Ascending aorta (tissue), 2 donors: ENCODE data around the gene NLRC5. TPM values are rescaled to one million over a fixed set of nuclear protein-coding genes. Genes with fewer than 3 reads are reported as not detected.
"Not testable (repeated sequence)": the region's sequence is repeated elsewhere in the genome, so short reads cannot be mapped to it uniquely, and the experiment has no call there.

ENCODE experiments used
- DNase-seq, 2 donors: peaks; one replicate each; pipeline ENCODE4 v3.0.0-alpha.2; 2019; ENCODE audit warnings: low spot score in 2 of 2
- H3K27ac ChIP-seq, 2 donors: fragments of 200-600 bp; sonication (generic); one replicate each; pipeline ENCODE4 v1.5.1; 2016 to 2017; ENCODE audit warnings: mild to moderate bottlenecking in 1 of 2
- H3K27me3 ChIP-seq: fragments of 200-600 bp; sonication (generic); one replicate; pipeline ENCODE4 v1.5.1; 2017
- H3K36me3 ChIP-seq, 2 donors: fragments of 200-600 bp; sonication (generic); one replicate each; pipeline ENCODE4 v1.5.1; 2016
- H3K4me1 ChIP-seq, 2 donors: fragments of 200-600 bp; sonication (generic); one replicate each; pipeline ENCODE4 v1.5.1; 2016 to 2017; ENCODE audit warnings: mild to moderate bottlenecking in 1 of 2
- H3K4me3 ChIP-seq, 2 donors: fragments of 200-600 bp; sonication (generic); one replicate each; pipeline ENCODE4 v1.5.1; 2016 to 2017; ENCODE audit warnings: mild to moderate bottlenecking in 1 of 2
- H3K9me3 ChIP-seq, 2 donors: fragments of 200-600 bp; sonication (generic); one replicate each; pipeline ENCODE4 v1.5.1; 2016
- intact Hi-C: fragments of 100-400 bp; cut with DNase I; formaldehyde crosslinking; loops from one replicate; pipeline ENCODE4 v1.15.1; 2023
- total RNA-seq: library from RNA; depleted of rRNA; stranded (reverse); fragments of >200 nt; gene quantifications from one replicate; pipeline ENCODE4 v1.1.0, GENCODE V29; 2016
- TF ChIP-seq, protein P1 (sequence below), 3 experiments: fragments of 200-600 bp in 2 of 3; fragments of 450-650 bp in 1 of 3; sonication (generic) in 2 of 3; IDR thresholded peaks; one replicate each; pipeline ENCODE4 v1.5.1; 2016 to 2019; ENCODE audit warnings: antibody characterized with exemption in 3 of 3, mild to moderate bottlenecking in 1 of 3, moderate library complexity in 1 of 3

Gene NLRC5
- total RNA-seq, 1 donor from 2014 or later: 46.7 TPM

DNA sequence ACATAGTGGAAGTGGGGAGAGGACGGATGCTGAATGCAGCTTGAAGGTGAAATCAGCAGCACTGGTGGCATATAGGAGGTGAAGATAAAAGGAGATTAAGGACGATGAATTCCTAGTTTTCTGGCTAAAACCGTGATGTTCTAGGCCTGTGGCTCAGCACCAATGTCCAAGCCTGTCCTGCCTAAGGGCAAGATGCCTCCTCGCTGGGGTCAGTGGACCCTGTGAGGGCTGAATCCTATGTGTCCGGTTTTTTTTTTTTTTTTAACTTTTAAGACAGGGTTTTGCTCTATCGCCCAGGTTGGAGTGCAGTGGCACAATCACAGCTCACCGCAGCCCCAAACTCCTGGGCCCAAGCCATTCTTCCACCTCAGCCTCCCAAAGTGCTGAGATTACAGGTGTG lies 115.8 kb downstream of the NLRC5 start:
- intact Hi-C loops: no loop called here

DNA sequence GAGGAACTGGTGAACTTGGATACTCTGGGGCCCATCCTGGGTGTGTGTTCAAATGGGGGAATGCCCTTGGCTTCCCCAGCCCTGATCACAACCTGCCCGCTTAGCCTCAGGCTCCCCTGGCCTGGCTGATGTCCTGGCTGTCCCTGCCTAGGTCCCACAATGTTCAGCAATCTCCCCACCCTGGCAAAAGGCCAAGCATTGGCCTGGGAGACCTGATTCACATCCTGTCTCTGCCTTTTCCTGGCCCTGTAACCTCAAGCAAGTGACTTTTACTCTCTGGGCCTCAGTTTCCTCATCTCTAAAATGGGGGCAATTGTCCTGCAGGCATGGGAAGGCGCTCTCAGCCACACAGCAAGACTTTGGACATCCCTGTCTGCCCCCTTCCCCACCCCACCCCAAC lies 117.4 kb downstream of the NLRC5 start:
- intact Hi-C loops: no loop called here
- no peaks in the 10 kb centered on the region for H3K36me3 ChIP-seq
- no peak overlapping the region for H3K27ac ChIP-seq
- H3K4me1 ChIP-seq: no peaks in the 10 kb centered on the region
- no peaks in the 10 kb centered on the region for H3K9me3 ChIP-seq
- DNase-seq: no peak
- no peak overlapping the region for H3K4me3 ChIP-seq
- TF ChIP-seq, protein P1, sequence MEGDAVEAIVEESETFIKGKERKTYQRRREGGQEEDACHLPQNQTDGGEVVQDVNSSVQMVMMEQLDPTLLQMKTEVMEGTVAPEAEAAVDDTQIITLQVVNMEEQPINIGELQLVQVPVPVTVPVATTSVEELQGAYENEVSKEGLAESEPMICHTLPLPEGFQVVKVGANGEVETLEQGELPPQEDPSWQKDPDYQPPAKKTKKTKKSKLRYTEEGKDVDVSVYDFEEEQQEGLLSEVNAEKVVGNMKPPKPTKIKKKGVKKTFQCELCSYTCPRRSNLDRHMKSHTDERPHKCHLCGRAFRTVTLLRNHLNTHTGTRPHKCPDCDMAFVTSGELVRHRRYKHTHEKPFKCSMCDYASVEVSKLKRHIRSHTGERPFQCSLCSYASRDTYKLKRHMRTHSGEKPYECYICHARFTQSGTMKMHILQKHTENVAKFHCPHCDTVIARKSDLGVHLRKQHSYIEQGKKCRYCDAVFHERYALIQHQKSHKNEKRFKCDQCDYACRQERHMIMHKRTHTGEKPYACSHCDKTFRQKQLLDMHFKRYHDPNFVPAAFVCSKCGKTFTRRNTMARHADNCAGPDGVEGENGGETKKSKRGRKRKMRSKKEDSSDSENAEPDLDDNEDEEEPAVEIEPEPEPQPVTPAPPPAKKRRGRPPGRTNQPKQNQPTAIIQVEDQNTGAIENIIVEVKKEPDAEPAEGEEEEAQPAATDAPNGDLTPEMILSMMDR (IDR thresholded peaks at IDR 0.05): no peak
- H3K27me3 ChIP-seq: no peaks in the 10 kb centered on the region

More for the DNA sequence above, 115.8 kb downstream of the NLRC5 start:
- H3K36me3 ChIP-seq: no peaks in the 10 kb centered on the region
- H3K9me3 ChIP-seq: no peaks in the 10 kb centered on the region
- H3K4me3 ChIP-seq: no peak overlapping the region
- no peaks in the 10 kb centered on the region for H3K27me3 ChIP-seq
- TF ChIP-seq, protein P1 (IDR thresholded peaks at IDR 0.05): no peak
- no peak for DNase-seq
- H3K27ac ChIP-seq: no peak overlapping the region
- H3K4me1 ChIP-seq: no peaks in the 10 kb centered on the region

DNA sequence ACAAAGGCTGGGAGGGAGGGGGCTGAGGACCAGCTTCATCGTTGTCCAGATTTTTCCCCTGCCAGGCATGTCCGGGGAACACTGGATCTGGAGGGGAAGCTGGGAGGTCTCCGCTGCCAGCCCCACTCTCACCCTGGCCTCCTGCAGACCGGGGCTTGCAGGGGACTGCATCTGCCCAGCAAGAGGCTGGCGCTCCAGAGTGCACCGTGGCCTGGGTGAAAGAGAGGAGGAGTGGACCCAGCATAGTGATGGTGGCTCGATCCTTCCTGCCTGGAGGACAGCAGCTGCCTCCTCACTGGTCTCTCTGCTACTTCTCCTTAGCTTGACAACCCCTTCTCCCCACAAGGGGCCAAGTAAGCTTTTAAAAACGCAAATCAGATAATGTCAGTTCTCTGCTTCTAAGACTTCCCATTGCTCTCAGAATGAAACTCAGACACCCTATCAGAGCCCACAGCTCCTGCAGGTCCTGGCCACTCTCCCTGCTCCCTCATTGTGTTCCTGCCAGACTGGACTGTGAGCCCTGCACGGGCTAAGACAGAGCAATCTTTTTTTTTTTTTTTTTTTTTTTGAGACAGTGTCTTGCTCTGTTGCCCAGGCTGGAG lies 118.1 kb downstream of the NLRC5 start:
- Histone ChIP-seq H3K4me3 (no peak overlapping the region), H3K27ac (no peak overlapping the region), H3K36me3 (no peaks in the 10 kb centered on the region), H3K9me3 (no peaks in the 10 kb centered on the region), H3K4me1 (peaks cover 0 to under 1% of the 10 kb centered on the region in 2 donors), H3K27me3 (no peaks in the 10 kb centered on the region)
- TF ChIP-seq, protein P1 (IDR thresholded peaks at IDR 0.05): no peak
- intact Hi-C loops: no loop called here
- no peak for DNase-seq

DNA sequence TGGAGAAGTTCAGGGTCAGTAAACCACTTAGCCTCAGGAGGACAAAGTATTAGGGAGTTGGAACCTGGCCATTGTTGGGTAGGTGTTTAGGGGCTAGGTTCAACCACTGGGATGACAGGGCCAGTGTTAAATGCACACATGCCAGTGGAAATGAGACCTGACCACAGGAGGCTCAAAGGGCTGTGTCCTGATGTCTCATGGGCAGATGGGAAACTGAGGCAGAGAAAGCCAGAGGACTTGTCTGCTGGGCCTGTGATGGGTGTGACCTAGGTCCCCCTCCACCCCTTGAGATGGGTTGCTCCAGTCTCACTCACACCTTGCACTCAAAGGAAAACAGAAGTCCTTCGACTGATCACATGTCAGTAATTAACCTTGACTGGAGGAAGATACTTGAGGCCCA lies 119.1 kb downstream of the NLRC5 start:
- Histone ChIP-seq H3K4me3 (no peak overlapping the region), H3K27ac (no peak overlapping the region), H3K9me3 (no peaks in the 10 kb centered on the region), H3K4me1 (peaks cover 0 to 7% of the 10 kb centered on the region in 2 donors), H3K27me3 (no peaks in the 10 kb centered on the region), H3K36me3 (no peaks in the 10 kb centered on the region)
- intact Hi-C loops: no loop called here
- DNase-seq: no peak
- TF ChIP-seq, protein P1 (IDR thresholded peaks at IDR 0.05): no peak

DNA sequence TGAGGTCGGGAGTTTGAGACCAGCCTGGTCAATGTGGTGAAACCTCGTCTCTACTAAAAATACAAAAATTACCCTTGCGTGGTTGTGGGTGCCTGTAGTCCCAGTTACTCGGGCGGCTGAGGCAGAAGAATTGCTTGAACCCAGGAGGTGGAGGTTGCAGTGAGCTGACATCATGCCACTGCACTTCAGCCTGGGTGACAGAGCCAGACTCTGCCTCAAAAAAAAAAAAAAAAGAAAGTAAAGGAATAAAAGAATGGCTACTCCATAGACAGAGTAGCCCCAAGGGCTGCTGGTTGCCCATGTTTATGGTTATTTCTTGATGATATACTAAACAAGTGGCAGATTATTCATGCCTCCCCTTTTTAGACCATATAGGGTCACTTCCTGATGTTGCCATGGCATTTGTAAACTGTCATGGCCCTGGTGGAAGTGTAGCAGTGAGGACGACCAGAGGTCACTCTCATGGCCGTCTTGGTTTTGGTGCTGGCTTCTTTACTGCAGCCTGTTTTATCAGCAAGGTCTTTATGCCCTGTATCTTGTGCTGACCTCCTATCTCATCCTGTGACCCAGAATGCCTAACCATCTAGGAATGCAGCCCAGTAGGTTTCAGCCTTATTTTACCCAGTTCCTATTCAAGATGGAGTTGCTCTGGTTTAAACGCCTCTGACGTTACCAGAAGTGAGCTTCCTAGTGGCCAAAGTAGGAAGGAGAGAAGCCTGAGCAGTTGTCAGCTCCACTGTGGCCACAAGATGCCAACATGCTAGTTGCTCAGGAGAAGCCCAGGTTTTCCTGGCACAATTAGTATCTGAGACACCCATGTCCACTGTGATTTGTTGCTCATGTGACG lies 120.1 kb downstream of the NLRC5 start:
- H3K36me3 ChIP-seq, H3K4me3 ChIP-seq, H3K27ac ChIP-seq, H3K4me1 ChIP-seq, DNase-seq, intact Hi-C loops, H3K9me3 ChIP-seq, H3K27me3 ChIP-seq: not testable (repeated sequence)

DNA sequence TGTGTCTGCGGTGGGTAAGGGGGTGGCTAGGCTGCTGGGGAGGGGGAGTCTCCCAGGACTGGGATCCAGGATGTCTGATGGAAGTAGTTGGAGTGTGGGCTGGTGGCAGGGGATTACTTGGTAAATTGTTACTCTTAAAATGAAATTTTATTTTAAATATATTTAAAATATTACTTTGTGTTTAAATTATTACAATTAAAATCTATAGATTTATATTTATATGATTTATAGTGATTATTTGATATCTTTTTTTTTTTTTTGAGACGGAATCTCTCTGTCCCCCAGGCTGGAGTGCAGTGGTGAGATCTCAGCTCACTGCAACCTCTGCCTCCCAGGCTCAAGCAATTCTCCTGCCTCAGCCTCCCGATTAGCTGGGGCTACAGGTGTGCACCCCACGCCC lies 121.6 kb downstream of the NLRC5 start:
- Histone ChIP-seq H3K27me3 (no peaks in the 10 kb centered on the region), H3K4me1 (peaks cover 0 to 7% of the 10 kb centered on the region in 2 donors), H3K36me3 (no peaks in the 10 kb centered on the region), H3K9me3 (no peaks in the 10 kb centered on the region), H3K27ac (no peak overlapping the region), H3K4me3 (no peak overlapping the region)
- no peak for DNase-seq
- TF ChIP-seq, protein P1 (IDR thresholded peaks at IDR 0.05): no peak
- intact Hi-C loops: no loop called here
